ENCODE results near the gene SNRPA.
"Not testable (repeated sequence)": the region's sequence is repeated elsewhere in the genome, so short reads cannot be mapped to it uniquely, and the experiment has no call there.

SNRPA gene

DNA sequence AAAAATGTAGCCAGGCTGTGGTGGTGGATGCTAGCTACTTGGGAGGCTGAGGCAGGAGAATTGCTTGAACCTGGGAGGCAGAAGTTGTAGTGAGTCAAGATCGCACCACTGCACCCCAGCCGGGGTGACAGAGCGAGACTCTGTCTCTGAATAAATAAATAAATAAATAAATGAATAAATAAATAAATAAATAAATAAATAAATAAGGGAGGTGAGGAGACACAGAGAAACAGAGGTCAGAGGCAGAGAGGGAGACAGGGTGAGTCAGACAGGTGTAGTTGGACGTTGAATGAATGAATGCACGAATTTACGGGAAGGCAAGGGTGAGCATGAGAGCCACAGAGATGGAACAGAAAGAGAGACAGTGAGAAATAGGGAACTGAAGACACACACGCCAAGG, 30.1 kb downstream of the SNRPA start:
- no peaks in the 10 kb centered on the region for H3K9me3 ChIP-seq (ENCODE audit: control insufficient read depth in 1 of 2, low read length in 2 of 2)
- H3K4me3 ChIP-seq (ENCODE audit: low read depth in 1 of 2, low read length in 2 of 2): no peak overlapping the region
- H3K36me3 ChIP-seq (ENCODE audit: control insufficient read depth in 1 of 2, insufficient read depth in 2 of 2, low read length in 2 of 2): peaks cover 0 to 3% of the 10 kb centered on the region in 2 donors
- H3K4me1 ChIP-seq (ENCODE audit: control insufficient read depth in 1 of 2, insufficient read depth in 2 of 2, low read length in 2 of 2): peaks cover 9 to 14% of the 10 kb centered on the region in 2 donors
- no peaks in the 10 kb centered on the region for H3K27me3 ChIP-seq (ENCODE audit: low read depth, low read length)
- H3K27ac ChIP-seq (ENCODE audit: low read length): no peak overlapping the region

DNA sequence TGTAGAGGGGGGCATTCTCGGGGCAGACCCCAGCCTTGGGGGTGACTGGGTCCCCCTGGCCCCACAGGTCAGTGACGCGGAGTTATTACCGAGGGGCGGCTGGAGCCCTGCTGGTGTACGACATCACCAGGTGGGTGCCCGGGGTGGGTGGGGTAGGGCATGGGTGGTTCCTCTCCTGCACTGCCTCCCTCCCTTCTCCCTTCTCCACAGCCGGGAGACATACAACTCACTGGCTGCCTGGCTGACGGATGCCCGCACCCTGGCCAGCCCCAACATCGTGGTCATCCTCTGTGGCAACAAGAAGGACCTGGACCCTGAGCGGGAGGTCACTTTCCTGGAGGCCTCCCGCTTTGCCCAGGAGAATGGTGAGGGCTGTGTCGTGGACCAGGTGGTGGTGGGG, 32.7 kb downstream of the SNRPA start:
- no peaks in the 10 kb centered on the region for H3K9me3 ChIP-seq (ENCODE audit: control insufficient read depth in 1 of 2, low read length in 2 of 2)
- H3K4me3 ChIP-seq (ENCODE audit: low read depth in 1 of 2, low read length in 2 of 2): no peak overlapping the region
- peaks cover 4 to 5% of the 10 kb centered on the region in 2 donors for H3K4me1 ChIP-seq (ENCODE audit: control insufficient read depth in 1 of 2, insufficient read depth in 2 of 2, low read length in 2 of 2)
- H3K27ac ChIP-seq (ENCODE audit: low read length): no peak overlapping the region
- H3K36me3 ChIP-seq (ENCODE audit: control insufficient read depth in 1 of 2, insufficient read depth in 2 of 2, low read length in 2 of 2): peaks cover 0 to 18% of the 10 kb centered on the region in 2 donors
- H3K27me3 ChIP-seq (ENCODE audit: low read depth, low read length): no peaks in the 10 kb centered on the region

DNA sequence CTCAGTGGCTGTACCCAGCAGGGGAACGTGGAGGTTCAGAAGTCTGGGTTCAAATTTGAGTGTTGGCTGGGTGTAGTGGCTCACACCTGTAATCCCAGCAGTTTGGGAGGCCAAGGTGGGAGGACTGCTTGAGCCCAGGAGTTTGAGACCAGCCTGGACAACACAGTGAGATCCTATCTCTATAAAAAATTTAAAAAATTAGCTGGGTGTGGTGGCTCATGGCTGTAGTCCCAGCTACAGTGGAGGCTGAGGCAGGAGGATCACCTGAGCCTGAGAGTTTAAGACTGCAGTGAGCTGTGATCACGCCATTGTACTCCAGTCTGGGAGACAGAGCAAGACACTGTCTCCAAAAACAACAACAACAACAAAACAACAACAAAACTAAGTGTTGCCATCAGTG, 33.1 kb downstream of the SNRPA start:
- peaks cover 0 to 18% of the 10 kb centered on the region in 2 donors for H3K36me3 ChIP-seq (ENCODE audit: control insufficient read depth in 1 of 2, insufficient read depth in 2 of 2, low read length in 2 of 2)
- H3K27me3 ChIP-seq (ENCODE audit: low read depth, low read length); H3K4me1 ChIP-seq (ENCODE audit: control insufficient read depth in 1 of 2, insufficient read depth in 2 of 2, low read length in 2 of 2); H3K27ac ChIP-seq (ENCODE audit: low read length); H3K9me3 ChIP-seq (ENCODE audit: control insufficient read depth in 1 of 2, low read length in 2 of 2); H3K4me3 ChIP-seq (ENCODE audit: low read depth in 1 of 2, low read length in 2 of 2): not testable (repeated sequence)

DNA sequence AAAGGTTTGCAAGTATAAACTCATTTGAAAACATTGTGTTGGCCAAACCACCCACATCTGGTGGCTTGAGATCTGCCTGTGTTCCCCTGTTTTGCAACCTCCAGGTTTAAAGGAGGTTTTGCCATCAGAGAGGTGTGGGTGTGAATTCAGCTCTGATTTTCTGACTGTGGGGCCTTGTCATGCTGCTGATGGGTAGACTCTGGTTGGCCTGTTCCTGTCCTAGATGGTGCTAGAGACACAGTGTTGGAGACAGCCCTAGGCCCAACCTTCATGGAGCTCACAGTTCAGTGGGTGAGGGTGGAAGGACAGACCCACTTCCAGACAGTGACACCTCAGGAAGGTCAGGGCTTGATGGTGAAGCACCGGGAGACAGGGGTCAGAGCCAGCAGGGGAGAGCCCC, 34.5 kb downstream of the SNRPA start:
- H3K9me3 ChIP-seq (ENCODE audit: control insufficient read depth in 1 of 2, low read length in 2 of 2): no peaks in the 10 kb centered on the region
- H3K27me3 ChIP-seq (ENCODE audit: low read depth, low read length): no peaks in the 10 kb centered on the region
- no peak overlapping the region for H3K27ac ChIP-seq (ENCODE audit: low read length)
- H3K36me3 ChIP-seq (ENCODE audit: control insufficient read depth in 1 of 2, insufficient read depth in 2 of 2, low read length in 2 of 2): peaks cover 6 to 26% of the 10 kb centered on the region in 2 donors
- H3K4me1 ChIP-seq (ENCODE audit: control insufficient read depth in 1 of 2, insufficient read depth in 2 of 2, low read length in 2 of 2): no peaks in the 10 kb centered on the region
- no peak overlapping the region for H3K4me3 ChIP-seq (ENCODE audit: low read depth in 1 of 2, low read length in 2 of 2)

GRCh38 chr19:40786060-40787037, 35.3 kb downstream of the SNRPA start:
- H3K27me3 ChIP-seq (ENCODE audit: low read depth, low read length): no peaks in the 10 kb centered on the region
- peaks cover 6 to 28% of the 10 kb centered on the region in 2 donors for H3K36me3 ChIP-seq (ENCODE audit: control insufficient read depth in 1 of 2, insufficient read depth in 2 of 2, low read length in 2 of 2)
- no peaks in the 10 kb centered on the region for H3K4me1 ChIP-seq (ENCODE audit: control insufficient read depth in 1 of 2, insufficient read depth in 2 of 2, low read length in 2 of 2)
- H3K27ac ChIP-seq (ENCODE audit: low read length): no peak overlapping the region
- no peaks in the 10 kb centered on the region for H3K9me3 ChIP-seq (ENCODE audit: control insufficient read depth in 1 of 2, low read length in 2 of 2)
- no peak overlapping the region for H3K4me3 ChIP-seq (ENCODE audit: low read depth in 1 of 2, low read length in 2 of 2)

DNA sequence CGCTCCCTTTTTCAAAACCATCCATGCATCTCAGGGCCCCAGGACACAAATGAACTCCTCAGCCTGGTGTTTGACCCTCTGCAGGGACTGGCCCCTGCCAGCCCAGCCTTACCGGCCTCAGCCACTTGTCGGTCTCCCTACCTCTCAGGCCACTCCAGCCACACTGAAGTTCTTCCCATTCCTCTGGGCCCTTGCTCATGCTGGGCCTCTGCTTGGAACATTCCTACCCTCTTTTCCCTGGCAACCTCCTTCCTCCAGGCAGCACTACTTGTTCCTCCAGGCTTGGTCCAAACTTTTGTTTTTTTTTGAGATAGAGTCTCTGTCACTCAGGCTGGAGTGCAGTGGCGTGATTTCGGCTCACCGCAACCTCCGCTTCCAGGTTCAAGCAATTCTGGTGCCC, 40.3 kb downstream of the SNRPA start:
- Histone ChIP-seq H3K4me1 (ENCODE audit: control insufficient read depth in 1 of 2, insufficient read depth in 2 of 2, low read length in 2 of 2) (no peaks in the 10 kb centered on the region), H3K9me3 (ENCODE audit: control insufficient read depth in 1 of 2, low read length in 2 of 2) (no peaks in the 10 kb centered on the region), H3K4me3 (ENCODE audit: low read depth in 1 of 2, low read length in 2 of 2) (no peak overlapping the region), H3K27me3 (ENCODE audit: low read depth, low read length) (no peaks in the 10 kb centered on the region), H3K36me3 (ENCODE audit: control insufficient read depth in 1 of 2, insufficient read depth in 2 of 2, low read length in 2 of 2) (peaks cover 6 to 38% of the 10 kb centered on the region in 2 donors), H3K27ac (ENCODE audit: low read length) (no peak overlapping the region)

DNA sequence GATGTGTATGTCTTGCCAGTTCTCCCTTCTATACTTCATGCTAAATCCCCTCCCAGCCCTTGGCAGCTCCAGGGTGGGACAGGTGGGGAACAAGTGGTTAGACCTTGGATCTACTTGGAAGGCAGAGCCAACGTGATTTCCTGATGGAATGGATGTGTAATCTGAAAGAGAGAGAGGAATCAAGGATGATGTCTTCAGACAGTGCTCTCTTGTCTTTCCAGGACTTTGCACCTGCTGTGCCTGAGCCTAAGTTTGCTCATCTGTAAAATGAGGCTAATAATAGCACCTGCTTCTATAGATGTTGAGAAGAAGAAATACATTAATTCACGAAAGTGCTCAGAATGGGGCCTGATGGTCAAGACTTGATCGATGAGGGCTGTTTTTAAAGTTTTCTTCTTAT, 41.0 kb downstream of the SNRPA start:
- Histone ChIP-seq H3K4me3 (ENCODE audit: low read depth in 1 of 2, low read length in 2 of 2) (no peak overlapping the region), H3K9me3 (ENCODE audit: control insufficient read depth in 1 of 2, low read length in 2 of 2) (no peaks in the 10 kb centered on the region), H3K4me1 (ENCODE audit: control insufficient read depth in 1 of 2, insufficient read depth in 2 of 2, low read length in 2 of 2) (no peaks in the 10 kb centered on the region), H3K27me3 (ENCODE audit: low read depth, low read length) (no peaks in the 10 kb centered on the region), H3K27ac (ENCODE audit: low read length) (no peak overlapping the region), H3K36me3 (ENCODE audit: control insufficient read depth in 1 of 2, insufficient read depth in 2 of 2, low read length in 2 of 2) (peaks cover 6 to 32% of the 10 kb centered on the region in 2 donors)

DNA sequence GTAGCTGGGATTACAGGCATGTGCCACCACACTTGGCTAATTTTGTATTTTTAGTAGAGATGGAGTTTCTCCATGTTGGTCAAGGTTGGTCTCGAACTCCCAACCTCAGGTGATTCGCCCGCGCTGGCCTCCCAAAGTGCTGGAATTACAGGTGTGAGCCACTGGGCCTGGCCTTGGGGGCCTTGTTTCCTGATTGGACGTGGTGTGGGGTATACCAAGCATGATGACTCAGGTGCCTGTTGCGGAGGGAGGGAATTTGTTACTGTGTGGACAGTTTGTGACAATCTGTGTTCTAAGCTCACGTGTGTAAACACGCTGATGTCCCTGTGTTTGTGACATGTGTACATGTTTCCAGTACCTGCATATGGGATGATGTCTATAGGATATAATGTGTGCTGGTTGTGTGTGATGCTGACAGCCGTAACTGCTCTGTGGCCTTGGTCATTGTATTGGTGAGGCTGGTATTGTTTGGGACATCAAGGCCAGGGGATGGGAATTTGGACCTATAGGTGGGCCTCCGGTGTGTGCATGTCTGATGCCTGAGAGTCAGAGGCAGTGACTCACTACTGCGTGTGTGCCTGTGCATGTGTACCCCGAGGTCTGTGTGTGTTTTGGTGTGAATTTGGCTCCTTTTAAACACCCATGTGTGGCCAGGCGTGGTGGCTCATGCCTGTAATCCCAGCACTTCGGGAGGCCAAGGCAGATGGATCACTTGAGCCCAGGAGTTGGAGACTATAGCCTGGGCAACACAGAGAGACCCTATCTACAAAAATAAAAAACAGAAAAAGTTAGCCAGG, 46.4 kb downstream of the SNRPA start:
- Histone ChIP-seq H3K4me1 (ENCODE audit: control insufficient read depth in 1 of 2, insufficient read depth in 2 of 2, low read length in 2 of 2) (peaks cover 6 to 34% of the 10 kb centered on the region in 2 donors), H3K9me3 (ENCODE audit: control insufficient read depth in 1 of 2, low read length in 2 of 2) (no peaks in the 10 kb centered on the region), H3K27me3 (ENCODE audit: low read depth, low read length) (no peaks in the 10 kb centered on the region), H3K36me3 (ENCODE audit: control insufficient read depth in 1 of 2, insufficient read depth in 2 of 2, low read length in 2 of 2) (peaks cover 0 to 9% of the 10 kb centered on the region in 2 donors), H3K27ac (ENCODE audit: low read length) (no peak overlapping the region), H3K4me3 (ENCODE audit: low read depth in 1 of 2, low read length in 2 of 2) (peak overlapping the region in 1 of 2 donors; percentile 63)

DNA sequence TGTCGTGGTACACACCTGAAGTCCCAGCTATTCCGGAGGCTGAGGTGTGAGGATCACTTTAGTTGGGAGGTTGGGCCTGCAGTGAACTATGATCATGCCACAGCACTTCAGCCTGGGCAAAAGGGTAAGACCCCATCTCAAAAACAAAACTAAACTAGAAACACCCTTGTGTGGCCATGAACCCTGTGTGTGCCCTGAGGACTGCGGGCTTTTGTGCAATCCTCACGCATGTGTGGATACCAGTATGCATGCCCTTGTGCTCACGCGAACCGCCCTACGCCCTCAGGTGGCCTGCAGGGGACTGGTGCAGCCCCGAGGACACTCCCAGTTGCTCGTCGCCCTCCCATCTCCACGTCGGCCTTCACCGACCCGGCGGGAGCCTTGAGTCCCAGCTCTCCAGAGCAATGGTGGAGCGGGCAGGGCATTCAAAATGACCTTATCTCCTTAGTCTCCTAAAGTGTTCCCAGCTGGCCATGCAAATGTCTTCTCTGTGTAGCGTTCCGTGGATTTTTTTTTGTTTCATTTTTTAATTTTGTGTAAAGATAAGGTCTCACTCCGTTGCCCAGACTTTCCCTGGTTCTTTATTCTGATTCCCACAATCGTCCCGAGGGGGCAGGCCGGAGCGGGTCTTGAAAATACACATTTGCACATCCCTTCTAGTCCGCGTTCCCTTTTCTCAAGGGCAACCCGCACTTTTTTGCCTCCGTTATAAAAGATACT, 47.1 kb downstream of the SNRPA start:
- Histone ChIP-seq H3K4me3 (ENCODE audit: low read depth in 1 of 2, low read length in 2 of 2) (peak overlapping the region; percentile 63 to 72), H3K27ac (ENCODE audit: low read length) (peak overlapping the region; percentile 91)

GRCh38 chr19:40798683-40799557, 47.9 kb downstream of the SNRPA start, which contains the start of gene EGLN2:
Gene EGLN2 (plus strand): TSS chr19:40799191. CDS start chr19:40800573, 1,382 bp downstream.
- H3K9me3 ChIP-seq (ENCODE audit: control insufficient read depth in 1 of 2, low read length in 2 of 2): no peaks in the 10 kb centered on the region
- peak within 1 kb of the TSS; percentile 91 for H3K27ac ChIP-seq (ENCODE audit: low read length)
- H3K27me3 ChIP-seq (ENCODE audit: low read depth, low read length): no peaks in the 10 kb centered on the region
- H3K4me3 ChIP-seq (ENCODE audit: low read depth in 1 of 2, low read length in 2 of 2): peak within 1 kb of the TSS; percentile 76
- H3K36me3 ChIP-seq (ENCODE audit: control insufficient read depth in 1 of 2, insufficient read depth in 2 of 2, low read length in 2 of 2): peaks cover 0 to 8% of the 10 kb centered on the region in 2 donors
- peaks cover 21 to 49% of the 10 kb centered on the region in 2 donors for H3K4me1 ChIP-seq (ENCODE audit: control insufficient read depth in 1 of 2, insufficient read depth in 2 of 2, low read length in 2 of 2)

More for the DNA sequence above, 47.1 kb downstream of the SNRPA start:
- no peaks in the 10 kb centered on the region for H3K9me3 ChIP-seq (ENCODE audit: control insufficient read depth in 1 of 2, low read length in 2 of 2)
- H3K4me1 ChIP-seq (ENCODE audit: control insufficient read depth in 1 of 2, insufficient read depth in 2 of 2, low read length in 2 of 2): peaks cover 13 to 41% of the 10 kb centered on the region in 2 donors
- H3K36me3 ChIP-seq (ENCODE audit: control insufficient read depth in 1 of 2, insufficient read depth in 2 of 2, low read length in 2 of 2): peaks cover 0 to 8% of the 10 kb centered on the region in 2 donors
- H3K27me3 ChIP-seq (ENCODE audit: low read depth, low read length): no peaks in the 10 kb centered on the region

Measured in muscle layer of duodenum (tissue), 2 donors.